Stimulated activated CD4-positive, alpha-beta T cell treated with anti-CD3 and anti-CD28 coated beads, Interleukin-1b, Interleukin-23, amount 100 ng/mL, for 4 hours (primary cell): ENCODE data around the gene TMCC3.
"Not testable (repeated sequence)": the region's sequence is repeated elsewhere in the genome, so short reads cannot be mapped to it uniquely, and the experiment has no call there.

Source experiments
- DNase-seq, 2 donors: peaks; one replicate each; pipeline ENCODE4 v3.0.0-alpha.2; 2020; ENCODE audit warnings: low read depth in 2 of 2

The TMCC3 gene

DNA sequence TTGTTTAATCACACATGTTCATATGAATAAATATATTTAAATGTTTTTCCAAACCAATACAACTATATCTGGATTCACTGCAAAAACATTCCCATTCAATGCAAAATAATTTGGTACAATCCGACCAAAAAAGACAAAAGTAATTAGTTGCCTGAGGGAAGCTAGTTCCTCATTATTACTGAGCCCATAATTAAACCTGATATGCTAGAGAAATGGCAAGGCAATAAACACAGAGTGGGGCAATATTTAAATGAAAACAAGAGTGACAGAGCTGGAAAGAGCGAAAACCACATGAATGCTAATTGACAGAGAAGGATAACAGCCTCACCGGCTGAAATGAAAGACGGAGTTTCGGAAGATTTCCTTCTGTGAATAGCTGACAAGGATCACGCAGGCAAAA is 82.6 kb downstream of the TMCC3 start:
- DNase-seq = no peak

GRCh38 chr12:94566345-94566744 is 84.0 kb downstream of the TMCC3 start:
- DNase-seq = no peak

DNA sequence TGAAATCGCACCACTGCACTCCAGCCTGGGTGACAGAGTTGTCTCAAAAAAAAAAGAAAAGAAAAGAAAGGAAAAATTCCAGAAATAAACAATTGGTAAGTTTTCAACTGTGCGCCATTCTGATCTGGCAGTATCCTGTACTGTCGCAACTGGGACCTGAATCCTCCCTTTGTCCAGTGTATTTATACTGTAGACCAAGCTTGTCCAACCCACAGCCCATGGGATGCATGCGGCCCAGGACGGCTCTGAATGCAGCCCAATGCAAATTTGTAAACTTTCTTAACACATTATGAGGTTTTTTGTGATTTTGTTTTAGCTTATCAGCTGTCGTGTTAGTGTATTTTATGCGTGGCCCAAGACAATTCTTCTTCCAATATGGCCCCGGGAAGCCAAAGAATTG is 84.7 kb downstream of the TMCC3 start:
- no peak for DNase-seq

- no peak for DNase-seq
Measured at GRCh38 chr12:94563286-94563685, 87.1 kb downstream of the TMCC3 start.

- no peak for DNase-seq
Measured at GRCh38 chr12:94561943-94562411, 88.4 kb downstream of the TMCC3 start.

- peak in 1 of 2 donors; percentile 4 for DNase-seq
Measured at GRCh38 chr12:94560431-94561221, 89.7 kb downstream of the TMCC3 start.

DNA sequence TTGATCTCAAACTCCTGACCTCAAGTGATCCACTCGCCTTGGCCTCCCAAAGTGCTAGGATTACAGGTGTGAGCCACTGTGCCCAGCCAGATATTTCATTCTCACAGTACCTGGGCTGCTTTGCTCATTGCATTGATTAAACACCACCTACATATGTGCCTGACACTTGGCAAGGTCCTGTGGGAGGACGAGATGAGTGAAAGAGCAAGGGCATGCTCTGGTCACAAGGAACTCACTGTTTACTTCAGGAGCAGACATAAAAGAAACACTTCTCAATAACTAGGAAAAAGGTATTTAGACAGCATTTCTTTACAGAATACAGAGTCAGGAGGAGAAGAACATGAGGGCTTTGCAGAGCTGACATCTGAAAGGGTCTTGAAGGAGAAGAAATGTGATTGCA is 91.7 kb downstream of the TMCC3 start:
- no peak for DNase-seq

GRCh38 chr12:94557746-94558295 is 92.5 kb downstream of the TMCC3 start:
- no peak for DNase-seq

DNA sequence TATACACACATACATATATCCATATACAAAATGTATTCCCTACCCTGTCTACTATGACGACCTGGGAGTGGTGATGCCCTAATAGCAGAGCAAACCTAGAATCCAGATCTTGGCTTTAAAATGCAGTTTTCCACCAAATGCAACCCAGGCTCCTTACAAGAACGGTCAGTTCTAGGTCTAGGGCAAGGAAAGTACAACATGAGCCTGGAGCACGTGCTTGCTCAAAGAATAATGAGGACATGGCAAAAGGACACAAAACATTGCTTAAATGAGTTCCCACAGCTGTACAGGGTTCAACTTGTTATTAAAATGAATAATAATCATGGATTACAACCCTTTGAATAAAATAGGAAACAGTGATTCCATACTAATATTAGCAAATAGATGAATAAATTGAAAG is 94.7 kb downstream of the TMCC3 start:
- no peak for DNase-seq

DNA sequence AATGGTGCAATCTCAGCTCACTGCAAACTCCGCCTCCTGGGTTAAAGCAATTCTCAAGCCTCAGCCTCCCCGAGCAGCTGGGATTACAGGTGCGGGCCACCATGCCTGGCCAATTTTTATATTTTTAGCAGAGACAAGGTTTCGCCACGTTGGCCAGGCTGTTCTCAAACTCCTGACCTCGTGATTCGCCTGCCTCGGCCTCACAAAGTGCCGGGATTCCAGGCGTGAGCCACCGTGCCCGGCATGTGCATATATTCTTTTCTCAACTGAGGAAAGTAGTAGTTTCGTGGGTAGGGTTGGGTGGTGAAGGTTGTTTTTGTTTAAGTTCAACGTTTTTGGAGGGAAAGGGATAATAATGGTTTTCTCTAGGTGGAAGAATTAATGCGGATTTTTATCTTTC is 96.5 kb downstream of the TMCC3 start:
- no peak for DNase-seq

GRCh38 chr12:94553130-94553519 is 97.2 kb downstream of the TMCC3 start:
- no peak for DNase-seq

DNA sequence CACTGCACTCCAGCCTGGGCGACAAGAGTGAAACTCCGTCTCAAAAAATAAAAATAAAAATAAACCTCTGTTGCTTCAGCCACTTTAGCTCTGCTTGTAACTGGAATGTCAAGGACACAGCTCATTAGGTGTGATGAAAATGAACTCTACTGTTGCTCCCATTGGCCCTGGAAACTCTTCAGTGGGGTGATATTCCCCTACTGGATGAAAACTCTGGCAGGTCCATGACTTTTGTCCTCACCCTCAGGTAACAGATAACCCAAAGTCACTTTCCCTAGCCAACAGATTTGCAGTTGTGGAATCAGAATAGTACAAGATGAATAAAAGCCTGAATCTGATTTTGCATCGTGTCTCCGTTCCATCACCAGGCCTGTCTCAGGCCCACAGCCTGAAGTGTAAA is 98.5 kb downstream of the TMCC3 start:
- DNase-seq = no peak

DNA sequence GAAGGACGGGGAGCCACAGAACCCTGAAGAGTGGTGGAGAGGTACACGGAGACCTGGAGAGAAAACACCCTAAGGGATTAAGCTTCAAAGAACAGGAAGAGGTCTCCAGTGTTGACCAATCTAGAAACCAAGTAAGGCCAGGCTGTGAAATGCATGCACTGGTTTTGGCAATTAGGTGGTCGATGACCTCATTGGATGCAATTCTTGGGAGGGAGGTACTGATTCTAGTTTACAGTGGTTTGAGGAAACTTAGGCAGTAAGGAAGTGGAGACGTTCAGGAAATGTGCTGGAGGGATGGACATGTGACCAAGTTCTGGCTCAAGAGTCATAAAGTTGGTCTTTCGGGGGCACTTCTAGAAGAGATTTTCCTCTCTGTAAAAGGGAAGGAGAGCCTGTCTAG is 99.4 kb downstream of the TMCC3 start:
- DNase-seq = no peak

DNA sequence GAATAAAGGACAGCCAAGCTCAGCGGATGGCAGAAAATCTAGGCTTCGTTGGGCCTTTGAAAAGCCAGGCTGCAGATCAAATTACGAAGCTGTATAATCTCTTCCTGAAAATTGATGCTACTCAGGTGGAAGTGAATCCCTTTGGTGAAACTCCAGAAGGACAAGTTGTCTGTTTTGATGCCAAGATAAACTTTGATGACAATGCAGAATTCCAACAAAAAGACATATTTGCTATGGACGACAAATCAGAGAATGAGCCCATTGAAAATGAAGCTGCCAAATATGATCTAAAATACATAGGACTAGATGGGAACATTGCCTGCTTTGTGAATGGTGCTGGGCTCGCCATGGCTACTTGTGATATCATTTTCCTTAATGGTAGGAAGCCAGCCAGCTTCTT is 101.5 kb downstream of the TMCC3 start:
- DNase-seq = not testable (repeated sequence)

GRCh38 chr12:94545935-94546771 is 104.2 kb downstream of the TMCC3 start:
- no peak for DNase-seq

- no peak for DNase-seq
Measured at GRCh38 chr12:94544355-94544754, 106.0 kb downstream of the TMCC3 start.

GRCh38 chr12:94538318-94538717 is 112.0 kb downstream of the TMCC3 start:
- DNase-seq = no peak

DNA sequence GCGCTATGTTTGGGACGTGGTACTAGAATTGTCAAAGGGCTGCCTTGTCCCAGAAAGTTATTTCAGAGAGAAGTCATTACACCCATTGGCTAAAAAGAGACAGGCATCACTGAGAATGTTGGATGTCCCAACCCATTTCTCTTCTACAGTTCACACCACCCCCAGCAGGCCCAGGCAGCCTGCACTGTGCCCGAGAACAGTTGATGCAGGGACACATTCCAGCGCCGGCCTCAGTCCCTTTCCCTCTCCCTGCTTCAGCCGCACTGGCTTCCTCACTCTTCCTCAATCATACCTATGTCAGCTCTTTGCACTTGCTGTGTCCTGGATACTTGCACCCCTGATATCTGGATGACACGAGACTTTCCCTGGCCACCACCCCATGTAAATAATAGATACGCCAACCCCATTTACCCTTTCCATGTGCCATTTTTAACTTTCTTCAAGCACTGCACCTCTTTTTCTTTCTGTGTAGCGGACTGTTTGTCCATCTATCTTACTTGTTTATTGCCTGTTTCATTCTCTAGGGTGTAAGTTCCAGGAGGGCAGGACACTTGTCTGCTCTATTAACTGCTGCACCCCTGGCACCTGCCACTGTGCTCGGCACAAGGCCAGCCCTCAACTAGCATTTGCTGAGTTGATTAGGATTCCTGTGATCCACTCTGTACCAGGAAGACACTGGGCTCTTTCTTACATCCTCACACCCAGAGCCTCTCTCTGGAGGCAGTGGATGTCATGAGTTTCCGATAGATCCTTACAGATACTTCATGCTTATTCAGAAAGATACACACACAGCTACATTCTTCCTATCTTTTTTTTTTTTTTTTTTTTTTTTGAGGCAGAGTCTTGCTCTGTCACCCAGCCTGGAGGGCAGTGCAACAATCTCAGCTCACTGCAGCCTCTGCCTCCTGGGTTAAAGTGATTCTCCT is 114.1 kb downstream of the TMCC3 start:
- no peak for DNase-seq

GRCh38 chr12:94535510-94535921 is 114.8 kb downstream of the TMCC3 start:
- no peak for DNase-seq

DNA sequence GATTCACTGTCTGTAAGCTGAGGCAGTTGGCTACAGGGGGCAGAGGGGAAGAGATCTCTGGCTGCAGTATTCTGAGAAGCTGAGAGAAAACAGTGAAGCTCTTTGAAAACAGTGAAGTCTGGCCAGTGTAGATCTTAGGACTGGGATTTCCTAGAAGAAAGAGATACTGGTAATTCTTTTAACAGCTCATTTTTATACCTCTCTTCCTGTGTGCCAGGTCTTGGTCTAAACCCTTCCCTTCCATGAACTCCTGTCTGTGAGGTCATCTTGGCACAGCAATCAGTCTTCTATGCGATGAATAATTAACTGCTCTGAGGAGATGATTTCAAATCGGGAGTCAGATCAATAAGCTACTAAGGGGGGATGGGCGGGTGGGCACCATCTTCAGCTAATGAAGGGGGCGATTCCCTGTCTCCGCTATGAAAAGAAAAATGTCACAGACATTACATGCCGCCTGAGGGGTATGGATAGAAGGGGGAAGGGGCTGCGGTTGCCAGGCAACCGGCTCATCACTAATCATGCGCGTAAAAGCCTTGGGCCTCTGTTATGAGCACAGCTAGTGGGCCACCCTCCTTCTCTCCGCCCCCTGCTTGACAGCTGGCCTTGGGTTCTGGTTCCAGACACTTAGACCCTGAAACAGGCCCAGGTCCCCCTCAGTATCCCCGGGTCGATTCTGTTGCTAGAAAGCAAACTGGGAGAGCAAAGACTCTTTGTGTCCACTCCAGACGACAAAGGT is 115.4 kb downstream of the TMCC3 start:
- no peak for DNase-seq

DNA sequence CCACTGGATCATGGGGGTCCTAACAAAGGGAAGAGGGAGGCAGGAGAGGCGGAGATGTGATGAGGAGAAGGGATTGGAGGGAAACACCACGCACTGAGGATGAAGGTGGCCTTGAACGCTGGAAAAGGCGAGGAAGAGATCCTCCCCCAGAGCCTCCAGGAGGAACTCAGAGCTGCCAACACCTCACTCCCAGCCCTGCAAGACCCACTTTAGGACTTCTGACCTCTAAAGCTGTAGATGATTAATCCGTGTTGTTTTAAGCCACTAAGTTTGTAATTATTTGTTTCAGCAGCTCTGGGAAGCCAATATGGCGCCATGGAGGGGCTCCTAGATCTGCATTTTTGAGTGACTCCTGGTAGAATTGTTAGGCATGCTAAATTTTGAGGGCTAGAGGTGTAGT is 116.1 kb downstream of the TMCC3 start:
- no peak for DNase-seq
